ENCODE results near the gene PIGZ. TPM values are rescaled to one million over a fixed set of nuclear protein-coding genes. Genes with fewer than 3 reads are reported as not detected.

PIGZ gene
- total RNA-seq, result 10 to 100 TPM; 10.5 to 14.4 (median 12.0) TPM

- no peaks in the 10 kb centered on the region for H3K9me3 ChIP-seq
- no peaks in the 10 kb centered on the region for H3K36me3 ChIP-seq
- peaks cover 0 to 5% of the 10 kb centered on the region in 2 donors for H3K4me1 ChIP-seq
- peak within 1 kb of the TSS; percentile 54 to 72 for H3K27ac ChIP-seq
- peak within 1 kb of the TSS; percentile 69 to 97 (median 78) for H3K4me3 ChIP-seq
- intact Hi-C loops (cut with DNase I; ENCODE audit: low total_unique reads), result no loop called here
- no peaks in the 10 kb centered on the region for H3K27me3 ChIP-seq
- DNase-seq (ENCODE audit: low spot score in 2 of 2), result no peak
- TF ChIP-seq CTCF (IDR thresholded peaks at IDR 0.05) (no peak), POLR2AphosphoS5 (IDR thresholded peaks at IDR 0.05) (no peak), POLR2A (IDR thresholded peaks at IDR 0.05) (no peak)
These were observed at the start of gene PIGZ for GRCh38 chr3:196968233-196969133. Gene PIGZ, minus strand, starts transcription at chr3:196968833. Its CDS starts 16,802 bp downstream, at chr3:196952031.

- Histone ChIP-seq H3K4me1 (peaks cover 0 to under 1% of the 10 kb centered on the region in 2 donors), H3K27me3 (no peaks in the 10 kb centered on the region), H3K4me3 (no peak overlapping the region), H3K9me3 (no peaks in the 10 kb centered on the region), H3K27ac (peak overlapping the region in 1 of 2 donors; percentile 29), H3K36me3 (no peaks in the 10 kb centered on the region)
- no peak for DNase-seq (ENCODE audit: low spot score in 2 of 2)
- intact Hi-C loops (cut with DNase I; ENCODE audit: low total_unique reads), result no loop called here
- TF ChIP-seq POLR2A (IDR thresholded peaks at IDR 0.05) (no peak), CTCF (IDR thresholded peaks at IDR 0.05) (no peak), POLR2AphosphoS5 (IDR thresholded peaks at IDR 0.05) (no peak)
These were observed 48.4 kb upstream of the PIGZ start for GRCh38 chr3:197017003-197017402.

- no peak overlapping the region for H3K4me3 ChIP-seq
- no peak for DNase-seq (ENCODE audit: low spot score in 2 of 2)
- H3K9me3 ChIP-seq, result no peaks in the 10 kb centered on the region
- H3K27me3 ChIP-seq, result no peaks in the 10 kb centered on the region
- TF ChIP-seq POLR2A (IDR thresholded peaks at IDR 0.05) (no peak), POLR2AphosphoS5 (IDR thresholded peaks at IDR 0.05) (no peak), CTCF (IDR thresholded peaks at IDR 0.05) (no peak)
- intact Hi-C loops (cut with DNase I; ENCODE audit: low total_unique reads), result no loop called here
- H3K27ac ChIP-seq, result no peak overlapping the region
- no peaks in the 10 kb centered on the region for H3K36me3 ChIP-seq
- H3K4me1 ChIP-seq, result no peaks in the 10 kb centered on the region
These were observed 47.4 kb upstream of the PIGZ start for GRCh38 chr3:197015790-197016736.

GRCh38 chr3:197014942-197015575, 46.4 kb upstream of the PIGZ start:
- no peak for DNase-seq (ENCODE audit: low spot score in 2 of 2)
- no peaks in the 10 kb centered on the region for H3K4me1 ChIP-seq
- H3K36me3 ChIP-seq, result no peaks in the 10 kb centered on the region
- TF ChIP-seq POLR2A (IDR thresholded peaks at IDR 0.05) (no peak), CTCF (IDR thresholded peaks at IDR 0.05) (no peak), POLR2AphosphoS5 (IDR thresholded peaks at IDR 0.05) (no peak)
- H3K27ac ChIP-seq, result no peak overlapping the region
- intact Hi-C loops (cut with DNase I; ENCODE audit: low total_unique reads), result no loop called here
- no peaks in the 10 kb centered on the region for H3K27me3 ChIP-seq
- no peak overlapping the region for H3K4me3 ChIP-seq
- no peaks in the 10 kb centered on the region for H3K9me3 ChIP-seq
